Liver (tissue), 9 donors: ENCODE data around the gene HOXB5. TPM values are rescaled to one million over a fixed set of nuclear protein-coding genes. Genes with fewer than 3 reads are reported as not detected.

Experiments
- DNase-seq: peaks from one replicate; pipeline ENCODE4 v3.0.0-alpha.2; 2017; ENCODE audit warnings: low spot score
- H3K27ac ChIP-seq, 2 donors: one replicate each; pipeline ENCODE4 v1.7.0; 2013; ENCODE audit warnings: inconsistent platforms in 2 of 2, low read length in 2 of 2, control low read depth in 1 of 2, low read depth in 1 of 2, mild to moderate bottlenecking in 1 of 2
- H3K27me3 ChIP-seq, 4 donors: one replicate each; pipeline versions ENCODE4 v1.6.1 to v1.7.0; 2013; ENCODE audit warnings: low read length in 3 of 4, inconsistent platforms in 1 of 4, mild to moderate bottlenecking in 1 of 4, moderate library complexity in 1 of 4; ENCODE audit not compliant: control insufficient read depth in 4 of 4, insufficient read depth in 4 of 4
- H3K36me3 ChIP-seq, 4 donors: one replicate each; pipeline versions ENCODE4 v1.6.1 to v1.7.0; 2013; ENCODE audit warnings: low read length in 3 of 4, mild to moderate bottlenecking in 3 of 4, low read depth in 1 of 4, moderate library complexity in 1 of 4; ENCODE audit not compliant: control insufficient read depth in 4 of 4, insufficient read depth in 3 of 4
- H3K4me1 ChIP-seq, 4 donors: one replicate each; pipeline versions ENCODE4 v1.6.1 to v1.7.0; 2013; ENCODE audit warnings: low read length in 3 of 4, mild to moderate bottlenecking in 3 of 4, moderate library complexity in 1 of 4; ENCODE audit not compliant: control insufficient read depth in 4 of 4, insufficient read depth in 4 of 4
- H3K4me3 ChIP-seq, 3 donors: one replicate each; pipeline versions ENCODE4 v1.6.1 to v1.7.0; 2013; ENCODE audit warnings: low read length in 3 of 3, control low read depth in 1 of 3, low read depth in 1 of 3, mild to moderate bottlenecking in 1 of 3
- H3K9ac ChIP-seq, 2 donors: one replicate each; pipeline ENCODE4 v1.7.0; 2013; ENCODE audit warnings: low read length in 2 of 2, mild to moderate bottlenecking in 2 of 2, moderate library complexity in 2 of 2, control low read depth in 1 of 2, low read depth in 1 of 2
- H3K9me3 ChIP-seq, 4 donors: one replicate each; pipeline versions ENCODE4 v1.6.1 to v1.7.0; 2013; ENCODE audit warnings: low read length in 3 of 4; ENCODE audit not compliant: control insufficient read depth in 4 of 4
- ATF3 ChIP-seq: IDR thresholded peaks from 2 replicates; pipeline ENCODE4 v1.6.1; 2016; ENCODE audit warnings: antibody characterized with exemption
- CTCF ChIP-seq: fragments of 150-350 bp; IDR thresholded peaks from 2 replicates; pipeline ENCODE4 v1.5.1; 2017; ENCODE audit warnings: improper control_type of control experiment, low read depth, low read length; ENCODE audit not compliant: missing input control
- EGR1 ChIP-seq, 2 donors: IDR thresholded peaks; 2 replicates each; pipeline ENCODE4 v1.6.1; 2016 to 2018; ENCODE audit warnings: antibody characterized with exemption in 2 of 2, low read depth in 2 of 2
- FOXA1 ChIP-seq: IDR thresholded peaks from 2 replicates; pipeline ENCODE4 v1.6.1; 2016; ENCODE audit warnings: antibody characterized with exemption
- FOXA2 ChIP-seq: IDR thresholded peaks from 2 replicates; pipeline ENCODE4 v1.6.1; 2016; ENCODE audit warnings: antibody characterized with exemption
- GABPA ChIP-seq, 2 donors: IDR thresholded peaks in 1 of 2; conservative IDR thresholded peaks in 1 of 2; 2 replicates each; pipeline ENCODE4 v1.6.1; 2016; ENCODE audit warnings: antibody characterized with exemption in 2 of 2, mild to moderate bottlenecking in 1 of 2, moderate library complexity in 1 of 2
- HNF4A ChIP-seq, 2 donors: conservative IDR thresholded peaks; 2 replicates each; pipeline ENCODE4 v1.6.1; 2016; ENCODE audit warnings: antibody characterized with exemption in 2 of 2, mild to moderate bottlenecking in 2 of 2
- HNF4G ChIP-seq: IDR thresholded peaks from 2 replicates; pipeline ENCODE4 v1.6.1; 2016; ENCODE audit warnings: antibody characterized with exemption
- JUND ChIP-seq, 2 donors: IDR thresholded peaks; 2 replicates each; pipeline ENCODE4 v1.6.1; 2016; ENCODE audit warnings: antibody characterized with exemption in 2 of 2
- MAX ChIP-seq: IDR thresholded peaks from 2 replicates; pipeline ENCODE4 v1.6.1; 2016; ENCODE audit warnings: antibody characterized with exemption
- NR2F2 ChIP-seq: IDR thresholded peaks from 2 replicates; pipeline ENCODE4 v1.6.1; 2016; ENCODE audit warnings: antibody characterized with exemption
- RAD21 ChIP-seq, 2 donors: IDR thresholded peaks; 2 replicates each; pipeline ENCODE4 v1.6.1; 2016; ENCODE audit warnings: antibody characterized with exemption in 2 of 2, mild to moderate bottlenecking in 2 of 2
- REST ChIP-seq: IDR thresholded peaks from 2 replicates; pipeline ENCODE4 v1.6.1; 2016; ENCODE audit warnings: antibody characterized with exemption, mild to moderate bottlenecking
- RXRA ChIP-seq, 2 donors: IDR thresholded peaks; 2 replicates each; pipeline ENCODE4 v1.6.1; 2017 to 2018; ENCODE audit warnings: antibody characterized with exemption in 2 of 2, mild to moderate bottlenecking in 1 of 2
- SP1 ChIP-seq: IDR thresholded peaks from 2 replicates; pipeline ENCODE4 v1.6.1; 2018; ENCODE audit warnings: antibody characterized with exemption, mild to moderate bottlenecking
- TAF1 ChIP-seq: conservative IDR thresholded peaks from 2 replicates; pipeline ENCODE4 v1.6.1; 2016; ENCODE audit warnings: antibody characterized with exemption, mild to moderate bottlenecking
- YY1 ChIP-seq: IDR thresholded peaks from 2 replicates; pipeline ENCODE4 v1.6.1; 2016; ENCODE audit warnings: antibody characterized with exemption, mild to moderate bottlenecking
- ZBTB33 ChIP-seq: IDR thresholded peaks from 2 replicates; pipeline ENCODE4 v1.6.1; 2016; ENCODE audit warnings: antibody characterized with exemption
- WGBS: extraction: QIAGEN DNeasy Blood & Tissue Kit; methylation state at CpG from one replicate; pipeline ENCODE4 v1.1.7; 2013; 5-methylcytosine and 5-hydroxymethylcytosine counted together
- polyA plus RNA-seq, 2 donors: library from polyadenylated mRNA; stranded (reverse) in 1 of 2; unstranded in 1 of 2; fragments of 200-250 nt in 1 of 2; fragments of >200 nt in 1 of 2; fragmentation: Nextera tagmentation in 1 of 2; extraction: Ambion mirVana in 1 of 2; gene quantifications; one replicate each; pipeline versions ENCODE4 v1.2.1 to v1.2.3, GENCODE V29; 2013 to 2015
- total RNA-seq, 2 donors: library from RNA; depleted of rRNA; stranded (reverse); fragments of >200 nt; gene quantifications; one replicate each; pipeline ENCODE4 v1.2.3, GENCODE V29; 2014
- donor health status: healthy.
- donor health status: healthy.
- donor health status: healthy.
- donor health status: healthy.
- donor health status: healthy.

HOXB5 gene
- total and polyA plus RNA-seq, 4 donors, result 0.08 to 0.38 (median 0.36) TPM; not detected in 1

GRCh38 chr17:48569240-48569582 lies 24.4 kb downstream of the HOXB5 start:
- Histone ChIP-seq H3K4me1 (peaks cover 0 to 2% (median 0%) of the 10 kb centered on the region in 4 donors), H3K36me3 (no peaks in the 10 kb centered on the region), H3K9me3 (no peaks in the 10 kb centered on the region), H3K9ac (peak overlapping the region in 1 of 2 donors; percentile 36), H3K4me3 (peak overlapping the region in 1 of 3 donors; percentile 5), H3K27ac (no peak overlapping the region), H3K27me3 (peaks cover 0 to 38% (median 9%) of the 10 kb centered on the region in 4 donors)
- no peak for DNase-seq
- WGBS, result 21% methylated on average over 3 of the region's 3 CpGs
- no peak for TF ChIP-seq MAX
- TF ChIP-seq NR2F2, result no peak
- no peak for TF ChIP-seq GABPA (IDR thresholded peaks at IDR 0.05 in 1 of 2, conservative IDR thresholded peaks at IDR 0.05 in 1 of 2)
- TF ChIP-seq CTCF, result no peak
- no peak for TF ChIP-seq HNF4G
- TF ChIP-seq TAF1, result no peak
- no peak for TF ChIP-seq JUND (IDR thresholded peaks at IDR 0.05)
- no peak for TF ChIP-seq FOXA2
- TF ChIP-seq RAD21 (IDR thresholded peaks at IDR 0.05), result no peak
- TF ChIP-seq ZBTB33, result no peak
- TF ChIP-seq HNF4A (conservative IDR thresholded peaks at IDR 0.05), result no peak
- no peak for TF ChIP-seq RXRA (IDR thresholded peaks at IDR 0.05)
- TF ChIP-seq EGR1 (IDR thresholded peaks at IDR 0.05; ENCODE audit: low read depth in 2 of 2), result no peak
- no peak for TF ChIP-seq YY1
- TF ChIP-seq FOXA1, result no peak
- TF ChIP-seq REST, result no peak
- no peak for TF ChIP-seq ATF3
- TF ChIP-seq SP1, result no peak
